ENCODE results near the gene UBXN7. TPM values are rescaled to one million over a fixed set of nuclear protein-coding genes. Genes with fewer than 3 reads are reported as not detected.
"Not testable (repeated sequence)": the region's sequence is repeated elsewhere in the genome, so short reads cannot be mapped to it uniquely, and the experiment has no call there.

UBXN7 gene
- polyA plus RNA-seq, 1 of the 3 experiments (the other 2 are of a cell fraction) = 6.4 TPM

DNA sequence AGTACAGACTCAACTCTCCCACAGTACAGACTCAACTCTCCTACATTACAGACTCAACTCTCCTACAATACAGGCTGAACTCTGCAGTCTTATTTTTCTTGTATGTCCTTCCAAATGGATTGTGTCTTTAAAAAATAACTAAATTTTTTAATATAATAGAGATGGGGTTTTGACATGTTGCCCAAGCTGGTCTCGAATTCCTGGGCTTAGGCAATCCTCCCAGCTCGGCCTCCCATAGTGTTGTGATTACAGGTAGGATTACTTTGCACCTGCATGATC is 31.2 kb upstream of the UBXN7 start:
- POLR2A ChIA-PET = interaction anchor here (0.7 kb wide), 1 partner anchor 180 kb away, joined by 5 read pairs; no protein-coding TSS in a partner anchor
- Histone ChIP-seq H3K9me2 (no peaks in the 10 kb centered on the region), H3F3A (replicated peaks; ENCODE audit: insufficient read depth) (no peaks in the 10 kb centered on the region), H2AFZ (ENCODE audit: low read depth) (no peak overlapping the region), H4K20me1 (ENCODE audit: insufficient read depth) (no peaks in the 10 kb centered on the region), H3K4me1 (ENCODE audit: control insufficient read depth in 1 of 2, insufficient read depth in 2 of 2, low read depth in 1 of 2, low read length in 1 of 2) (no peaks in the 10 kb centered on the region), H3K4me3 (ENCODE audit: low read depth in 2 of 2, low read length in 1 of 2) (no peak overlapping the region), H3K9ac (no peak overlapping the region), H3K79me2 (ENCODE audit: insufficient read depth) (peaks cover 13% of the 10 kb centered on the region), H3K36me3 (replicated peaks in 1 of 2; ENCODE audit: control insufficient read depth in 1 of 2, insufficient read depth in 2 of 2, low read length in 1 of 2) (no peaks in the 10 kb centered on the region), H3K27me3 (ENCODE audit: insufficient read depth) (no peaks in the 10 kb centered on the region), H3K9me3 (no peaks in the 10 kb centered on the region), H3K4me2 (no peak overlapping the region), H3K27ac (ENCODE audit: low read depth in 2 of 2, low read length in 1 of 2) (no peak overlapping the region)
- TF ChIP-seq NFIC (IDR thresholded peaks at IDR 0.05; ENCODE audit: borderline replicate concordance) (no peak), FOXJ3 (CRISPR knock-in tag; IDR thresholded peaks at IDR 0.05) (no peak), JUND (IDR thresholded peaks at IDR 0.05) (no peak), POLR2AphosphoS5 (IDR thresholded peaks at IDR 0.05; ENCODE audit: low read depth, low read length) (no peak), RXRA (IDR thresholded peaks at IDR 0.05; ENCODE audit: borderline replicate concordance, low read depth) (no peak), FOXM1 (IDR thresholded peaks at IDR 0.05; ENCODE audit: low read depth) (no peak)
- TF ChIP-seq, protein P1, sequence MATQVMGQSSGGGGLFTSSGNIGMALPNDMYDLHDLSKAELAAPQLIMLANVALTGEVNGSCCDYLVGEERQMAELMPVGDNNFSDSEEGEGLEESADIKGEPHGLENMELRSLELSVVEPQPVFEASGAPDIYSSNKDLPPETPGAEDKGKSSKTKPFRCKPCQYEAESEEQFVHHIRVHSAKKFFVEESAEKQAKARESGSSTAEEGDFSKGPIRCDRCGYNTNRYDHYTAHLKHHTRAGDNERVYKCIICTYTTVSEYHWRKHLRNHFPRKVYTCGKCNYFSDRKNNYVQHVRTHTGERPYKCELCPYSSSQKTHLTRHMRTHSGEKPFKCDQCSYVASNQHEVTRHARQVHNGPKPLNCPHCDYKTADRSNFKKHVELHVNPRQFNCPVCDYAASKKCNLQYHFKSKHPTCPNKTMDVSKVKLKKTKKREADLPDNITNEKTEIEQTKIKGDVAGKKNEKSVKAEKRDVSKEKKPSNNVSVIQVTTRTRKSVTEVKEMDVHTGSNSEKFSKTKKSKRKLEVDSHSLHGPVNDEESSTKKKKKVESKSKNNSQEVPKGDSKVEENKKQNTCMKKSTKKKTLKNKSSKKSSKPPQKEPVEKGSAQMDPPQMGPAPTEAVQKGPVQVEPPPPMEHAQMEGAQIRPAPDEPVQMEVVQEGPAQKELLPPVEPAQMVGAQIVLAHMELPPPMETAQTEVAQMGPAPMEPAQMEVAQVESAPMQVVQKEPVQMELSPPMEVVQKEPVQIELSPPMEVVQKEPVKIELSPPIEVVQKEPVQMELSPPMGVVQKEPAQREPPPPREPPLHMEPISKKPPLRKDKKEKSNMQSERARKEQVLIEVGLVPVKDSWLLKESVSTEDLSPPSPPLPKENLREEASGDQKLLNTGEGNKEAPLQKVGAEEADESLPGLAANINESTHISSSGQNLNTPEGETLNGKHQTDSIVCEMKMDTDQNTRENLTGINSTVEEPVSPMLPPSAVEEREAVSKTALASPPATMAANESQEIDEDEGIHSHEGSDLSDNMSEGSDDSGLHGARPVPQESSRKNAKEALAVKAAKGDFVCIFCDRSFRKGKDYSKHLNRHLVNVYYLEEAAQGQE (IDR thresholded peaks at IDR 0.05; ENCODE audit: low read depth, low read length) = no peak
- TF ChIP-seq, protein P2, sequence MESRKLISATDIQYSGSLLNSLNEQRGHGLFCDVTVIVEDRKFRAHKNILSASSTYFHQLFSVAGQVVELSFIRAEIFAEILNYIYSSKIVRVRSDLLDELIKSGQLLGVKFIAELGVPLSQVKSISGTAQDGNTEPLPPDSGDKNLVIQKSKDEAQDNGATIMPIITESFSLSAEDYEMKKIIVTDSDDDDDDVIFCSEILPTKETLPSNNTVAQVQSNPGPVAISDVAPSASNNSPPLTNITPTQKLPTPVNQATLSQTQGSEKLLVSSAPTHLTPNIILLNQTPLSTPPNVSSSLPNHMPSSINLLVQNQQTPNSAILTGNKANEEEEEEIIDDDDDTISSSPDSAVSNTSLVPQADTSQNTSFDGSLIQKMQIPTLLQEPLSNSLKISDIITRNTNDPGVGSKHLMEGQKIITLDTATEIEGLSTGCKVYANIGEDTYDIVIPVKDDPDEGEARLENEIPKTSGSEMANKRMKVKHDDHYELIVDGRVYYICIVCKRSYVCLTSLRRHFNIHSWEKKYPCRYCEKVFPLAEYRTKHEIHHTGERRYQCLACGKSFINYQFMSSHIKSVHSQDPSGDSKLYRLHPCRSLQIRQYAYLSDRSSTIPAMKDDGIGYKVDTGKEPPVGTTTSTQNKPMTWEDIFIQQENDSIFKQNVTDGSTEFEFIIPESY (IDR thresholded peaks at IDR 0.05; ENCODE audit: borderline replicate concordance, low read depth) = no peak
- TF ChIP-seq, protein P3, sequence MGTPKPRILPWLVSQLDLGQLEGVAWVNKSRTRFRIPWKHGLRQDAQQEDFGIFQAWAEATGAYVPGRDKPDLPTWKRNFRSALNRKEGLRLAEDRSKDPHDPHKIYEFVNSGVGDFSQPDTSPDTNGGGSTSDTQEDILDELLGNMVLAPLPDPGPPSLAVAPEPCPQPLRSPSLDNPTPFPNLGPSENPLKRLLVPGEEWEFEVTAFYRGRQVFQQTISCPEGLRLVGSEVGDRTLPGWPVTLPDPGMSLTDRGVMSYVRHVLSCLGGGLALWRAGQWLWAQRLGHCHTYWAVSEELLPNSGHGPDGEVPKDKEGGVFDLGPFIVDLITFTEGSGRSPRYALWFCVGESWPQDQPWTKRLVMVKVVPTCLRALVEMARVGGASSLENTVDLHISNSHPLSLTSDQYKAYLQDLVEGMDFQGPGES (IDR thresholded peaks at IDR 0.05; ENCODE audit: low read depth, low read length) = no peak
- no peak for DNase-seq
- CTCF ChIA-PET = no interaction called here
- WGBS (ENCODE audit: low lambda C conversion rate) = 89% methylated on average over 2 of the region's 2 CpGs

DNA sequence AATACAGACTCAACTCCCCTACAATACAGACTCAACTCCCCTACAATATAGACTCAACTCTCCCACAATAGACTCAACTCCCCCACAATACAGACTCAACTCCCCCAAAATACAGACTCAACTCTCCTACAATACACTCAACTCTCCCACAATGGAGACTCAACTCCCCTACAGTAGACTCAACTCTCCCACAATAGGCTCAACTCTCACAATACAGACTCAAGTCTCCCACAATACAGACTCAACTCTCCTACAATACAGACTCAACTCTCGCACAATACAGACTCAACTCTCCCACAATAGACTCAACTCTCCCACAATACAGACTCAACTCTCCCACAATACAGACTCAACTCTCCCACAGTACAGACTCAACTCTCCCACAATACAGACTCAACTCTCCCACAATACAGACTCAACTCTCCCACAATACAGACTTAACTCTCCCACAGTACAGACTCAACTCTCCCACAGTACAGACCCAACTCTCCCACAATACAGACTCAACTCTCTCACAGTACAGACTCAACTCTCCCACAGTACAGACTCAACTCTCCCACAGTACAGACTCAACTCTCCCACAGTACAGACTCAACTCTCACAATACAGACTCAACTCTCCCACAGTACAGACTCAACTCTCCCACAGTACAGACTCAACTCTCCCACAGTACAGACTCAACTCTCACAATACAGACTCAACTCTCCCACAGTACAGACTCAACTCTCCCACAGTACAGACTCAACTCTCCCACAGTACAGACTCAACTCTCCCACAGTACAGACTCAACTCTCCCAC is 30.7 kb upstream of the UBXN7 start:
- H3K4me3 ChIP-seq (ENCODE audit: low read depth in 2 of 2, low read length in 1 of 2); H3F3A ChIP-seq (replicated peaks; ENCODE audit: insufficient read depth); H3K4me1 ChIP-seq (ENCODE audit: control insufficient read depth in 1 of 2, insufficient read depth in 2 of 2, low read depth in 1 of 2, low read length in 1 of 2); H3K36me3 ChIP-seq (replicated peaks in 1 of 2; ENCODE audit: control insufficient read depth in 1 of 2, insufficient read depth in 2 of 2, low read length in 1 of 2); H3K27me3 ChIP-seq (ENCODE audit: insufficient read depth); DNase-seq; H3K9ac ChIP-seq; H2AFZ ChIP-seq (ENCODE audit: low read depth); H4K20me1 ChIP-seq (ENCODE audit: insufficient read depth); H3K79me2 ChIP-seq (ENCODE audit: insufficient read depth); H3K27ac ChIP-seq (ENCODE audit: low read depth in 2 of 2, low read length in 1 of 2); H3K9me3 ChIP-seq; CTCF ChIA-PET; H3K4me2 ChIP-seq; H3K9me2 ChIP-seq: not testable (repeated sequence)
- WGBS (ENCODE audit: low lambda C conversion rate) = 95% methylated on average over 1 of the region's 1 CpG
- POLR2A ChIA-PET = interaction anchor here (0.7 kb wide), 1 partner anchor 180 kb away, joined by 5 read pairs; no protein-coding TSS in a partner anchor

All from SK-N-SH (cell line).